Activated CD8-positive, alpha-beta memory T cell treated with anti-CD3 and anti-CD28 coated beads for 48 hours (primary cell): ENCODE data around the gene TEX35.

Experiments used
- DNase-seq, 3 experiments: peaks; one replicate each; pipeline ENCODE4 v3.0.0-alpha.2; 2020; ENCODE audit warnings: low read depth in 2 of 3, low spot score in 2 of 3

Gene TEX35

DNA sequence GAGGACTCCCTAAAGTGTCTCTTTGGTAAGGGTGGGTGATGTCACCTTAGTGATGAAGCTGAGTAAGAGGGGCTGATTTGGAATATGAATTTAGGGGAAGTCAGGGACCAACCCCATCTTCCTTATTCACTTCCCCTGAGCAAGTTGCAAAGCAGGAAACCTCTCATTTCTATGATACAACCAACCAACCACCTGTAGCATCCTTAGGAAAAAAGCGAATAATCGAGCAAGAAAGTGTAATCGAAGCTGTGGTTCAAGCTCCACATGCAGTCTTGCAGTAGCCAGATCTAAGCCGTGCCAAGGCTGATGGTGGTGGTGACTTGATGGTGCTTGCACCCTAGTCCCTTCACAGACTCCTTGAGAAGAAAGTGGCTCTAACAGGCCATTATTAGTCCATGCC is 3.2 kb downstream of the TEX35 start:
- DNase-seq: no peak

DNA sequence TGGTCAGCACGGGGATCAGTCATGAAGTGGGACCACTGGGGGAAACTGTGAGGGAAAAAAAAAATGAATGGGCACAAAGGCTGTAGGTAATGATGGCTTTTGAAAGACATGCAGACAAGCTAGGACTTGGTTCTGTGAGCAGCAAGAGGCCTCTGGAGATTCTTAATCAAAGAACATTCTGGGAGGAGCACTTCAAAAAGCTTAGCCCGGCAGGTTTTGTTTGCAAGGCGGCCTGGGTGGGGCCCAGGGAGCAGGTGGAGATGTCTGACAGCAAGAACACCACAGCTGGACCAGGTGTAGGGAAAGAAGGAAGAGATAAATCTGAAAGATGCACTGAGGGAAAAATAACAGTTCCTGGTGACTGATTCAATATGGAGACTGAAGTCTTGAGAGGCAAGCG is 6.0 kb downstream of the TEX35 start:
- no peak for DNase-seq

DNA sequence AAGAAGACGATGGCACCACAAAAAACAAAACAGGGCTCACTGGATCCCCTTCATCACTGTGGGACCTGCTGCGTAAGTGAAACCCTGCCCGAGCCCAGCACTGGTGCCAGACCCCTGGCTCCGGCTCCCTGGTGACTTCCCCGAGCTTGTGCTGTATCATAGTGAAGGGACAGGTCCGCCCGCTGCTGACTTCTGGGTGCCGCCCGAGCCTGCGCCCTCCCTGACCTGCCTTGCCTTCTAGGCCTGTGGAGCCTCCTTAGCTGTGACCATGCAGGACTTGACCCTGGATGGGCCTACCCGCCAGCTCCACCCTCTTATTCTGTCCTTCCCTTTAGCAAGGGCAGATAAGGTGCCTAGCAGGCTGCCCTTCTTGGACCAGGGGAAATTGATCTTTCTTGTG is 7.9 kb downstream of the TEX35 start:
- no peak for DNase-seq

DNA sequence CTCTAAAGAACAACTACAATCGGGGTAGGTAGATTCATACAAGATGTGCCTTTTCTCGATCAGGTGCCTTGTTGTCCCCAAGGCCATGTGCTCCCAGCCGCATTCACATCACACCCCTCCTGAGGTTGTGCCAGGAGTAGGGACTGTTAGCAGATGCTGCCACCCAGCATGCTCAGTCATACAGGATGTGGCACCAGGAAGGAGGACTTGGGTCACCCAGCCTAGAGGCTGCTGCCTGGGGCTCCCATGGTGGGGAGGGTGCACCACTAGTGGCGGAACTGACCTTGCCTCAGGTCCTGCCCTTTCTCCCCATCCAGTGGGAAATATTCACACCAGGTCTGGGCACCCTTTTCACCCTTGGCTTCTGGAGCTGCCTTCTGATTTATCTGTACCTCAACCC is 8.3 kb downstream of the TEX35 start:
- DNase-seq: no peak

DNA sequence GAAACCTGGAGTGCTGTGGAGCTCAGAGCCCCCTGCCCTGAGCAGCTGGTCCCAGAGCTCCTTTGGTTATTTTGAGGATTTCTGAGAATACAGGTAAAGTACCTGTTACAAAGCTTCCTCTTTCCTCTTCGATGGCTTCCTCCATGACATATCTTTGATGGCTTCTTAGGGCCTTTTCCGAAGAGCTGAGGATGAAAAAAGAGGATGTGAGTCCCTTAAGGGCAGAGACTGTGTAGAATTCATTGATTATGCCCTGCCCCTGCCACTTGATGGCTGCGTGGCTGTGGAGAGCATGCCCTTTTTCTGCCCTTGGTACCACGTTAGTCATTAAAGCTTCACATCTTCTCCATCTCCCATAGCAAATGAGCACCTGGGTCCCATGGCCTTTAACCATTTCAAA is 14.2 kb downstream of the TEX35 start:
- DNase-seq: no peak

DNA sequence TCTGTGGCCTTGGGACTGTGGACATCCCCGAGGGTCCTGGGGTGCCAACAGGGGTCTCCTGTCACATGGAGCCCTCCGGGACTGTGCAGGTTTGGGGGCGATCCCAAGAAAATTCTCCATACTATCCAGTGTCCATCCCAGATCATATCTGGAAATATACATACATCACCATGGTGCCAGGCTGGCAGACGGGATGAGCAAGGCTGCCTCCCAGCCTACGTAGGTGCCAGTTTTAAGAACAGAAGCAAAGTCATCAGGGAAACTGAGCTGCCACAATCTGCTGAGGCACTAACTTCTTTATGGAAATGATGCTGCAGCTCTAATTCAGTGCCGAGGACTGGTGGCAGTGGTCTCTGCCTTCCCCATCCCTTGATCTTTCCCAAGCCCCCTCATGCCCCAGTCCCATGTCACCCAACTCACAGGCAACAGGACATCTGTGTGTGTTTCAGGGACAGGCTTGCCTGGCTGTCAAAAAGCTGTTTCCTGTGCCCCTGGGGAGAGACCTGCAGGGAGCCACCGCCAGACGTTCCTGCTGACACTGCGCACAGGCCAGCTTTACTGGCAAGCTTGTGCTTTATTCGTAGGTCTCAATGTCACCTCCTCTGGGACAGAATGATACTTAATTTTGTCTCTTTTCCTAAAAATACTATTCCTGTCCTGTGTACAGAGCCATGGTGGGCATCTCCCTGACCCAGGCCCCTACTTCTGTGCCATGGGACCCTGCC is 15.5 kb downstream of the TEX35 start:
- DNase-seq: no peak

DNA sequence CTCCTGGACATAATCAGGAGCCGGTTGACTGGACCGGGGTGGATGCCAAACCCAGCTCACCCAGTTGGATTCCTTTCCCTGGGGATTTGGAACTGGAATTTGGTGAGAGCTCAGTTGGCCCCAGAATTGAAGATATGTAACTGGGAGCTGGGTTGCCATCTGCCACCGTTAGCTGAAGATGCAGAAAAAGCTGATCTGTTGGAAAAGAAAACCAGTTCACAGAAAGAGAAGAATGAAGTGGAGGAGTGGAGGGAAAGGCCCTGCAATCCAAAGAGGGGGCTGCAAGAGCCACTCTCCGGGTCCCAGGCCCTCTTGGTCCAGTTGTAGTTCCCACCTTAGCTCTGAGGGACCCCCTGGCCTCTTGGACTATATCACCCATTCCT is 16.0 kb downstream of the TEX35 start:
- no peak for DNase-seq

DNA sequence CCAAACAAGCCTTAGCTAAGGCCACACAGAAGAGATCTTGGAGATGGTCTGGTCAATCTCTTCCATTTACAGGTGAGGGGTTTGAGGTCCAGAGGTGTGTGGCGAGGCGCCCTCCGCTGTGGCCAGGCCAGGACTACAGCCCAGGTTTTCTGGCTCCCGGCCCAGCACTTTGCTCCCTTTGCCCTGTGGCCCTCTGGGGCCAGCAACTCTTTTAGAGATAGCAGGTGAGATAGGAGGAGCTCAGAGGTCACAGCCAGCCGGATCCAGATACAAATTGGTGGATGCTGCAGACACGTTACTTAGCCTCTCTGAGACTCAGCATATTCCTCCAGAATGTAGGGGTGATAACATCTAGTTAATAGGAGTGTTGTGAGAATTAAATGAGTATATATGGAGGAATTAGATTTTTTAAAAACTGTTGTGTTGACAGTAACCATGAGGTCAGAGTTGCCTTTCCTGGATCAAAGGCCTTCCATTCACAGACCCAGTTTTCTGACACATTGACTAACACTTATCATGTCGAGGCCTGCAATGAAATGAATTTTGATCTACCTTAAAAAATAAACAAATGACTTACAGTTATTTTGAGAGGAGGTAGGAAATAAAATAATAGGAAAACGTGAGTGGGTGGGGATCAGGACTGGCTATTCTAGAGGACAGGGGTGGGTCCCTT is 16.6 kb downstream of the TEX35 start:
- no peak for DNase-seq

DNA sequence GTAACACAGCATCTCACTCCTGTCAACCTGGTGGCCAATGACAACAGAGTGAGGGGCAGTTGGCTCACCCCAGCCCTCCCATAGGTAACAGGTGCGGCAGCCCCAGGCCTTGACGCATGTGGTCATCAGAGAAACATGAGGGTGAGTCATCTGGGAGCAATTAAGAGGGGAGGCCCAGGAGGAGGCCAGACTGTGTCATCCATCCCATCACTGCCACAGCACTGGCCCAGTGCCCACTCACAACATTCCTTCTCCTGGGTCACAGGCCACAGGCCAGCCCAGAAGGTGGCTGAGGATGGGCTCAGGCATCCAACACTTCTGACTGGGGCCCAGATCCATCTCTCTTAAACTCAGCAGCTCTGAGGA is 17.1 kb downstream of the TEX35 start:
- DNase-seq: no peak

DNA sequence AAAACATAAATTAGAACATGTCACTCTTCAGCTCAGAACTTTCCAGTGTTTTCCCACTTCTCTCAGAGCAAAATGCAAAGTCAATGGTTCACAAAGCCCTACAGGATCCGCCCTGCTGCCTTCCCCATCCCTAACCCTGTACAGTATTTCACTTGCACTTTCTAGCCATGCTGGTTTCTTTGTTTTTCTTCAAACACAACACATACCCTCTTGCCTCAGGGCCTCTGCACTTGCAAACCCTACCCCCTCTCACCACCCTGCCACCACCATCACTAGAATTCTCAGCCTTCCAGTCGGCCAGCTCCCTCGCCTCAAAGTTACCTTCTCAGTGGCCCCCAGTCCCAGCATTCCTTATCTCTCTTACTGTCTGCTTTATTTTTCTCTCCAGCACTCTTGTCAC is 17.6 kb downstream of the TEX35 start:
- no peak for DNase-seq

DNA sequence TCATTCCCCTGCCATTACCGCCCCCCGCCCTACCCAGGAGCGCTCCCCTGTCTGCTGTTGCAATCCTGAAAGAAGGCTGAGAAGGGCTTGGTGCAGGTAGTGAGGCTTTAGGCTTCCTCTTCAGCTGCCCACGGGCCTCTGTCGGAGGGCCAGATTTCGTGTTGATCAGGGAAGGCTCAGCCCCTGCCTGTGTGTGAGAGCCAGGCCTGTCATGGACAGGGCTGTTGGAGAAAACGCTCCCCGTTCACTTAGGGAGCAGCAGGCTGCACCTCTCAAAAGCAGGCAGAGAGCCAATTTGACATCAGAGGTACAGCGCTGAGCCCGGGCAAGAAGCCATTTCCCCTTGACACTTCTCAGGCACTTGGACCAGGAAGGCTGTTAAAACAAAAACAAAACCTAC is 19.0 kb downstream of the TEX35 start:
- DNase-seq: no peak

DNA sequence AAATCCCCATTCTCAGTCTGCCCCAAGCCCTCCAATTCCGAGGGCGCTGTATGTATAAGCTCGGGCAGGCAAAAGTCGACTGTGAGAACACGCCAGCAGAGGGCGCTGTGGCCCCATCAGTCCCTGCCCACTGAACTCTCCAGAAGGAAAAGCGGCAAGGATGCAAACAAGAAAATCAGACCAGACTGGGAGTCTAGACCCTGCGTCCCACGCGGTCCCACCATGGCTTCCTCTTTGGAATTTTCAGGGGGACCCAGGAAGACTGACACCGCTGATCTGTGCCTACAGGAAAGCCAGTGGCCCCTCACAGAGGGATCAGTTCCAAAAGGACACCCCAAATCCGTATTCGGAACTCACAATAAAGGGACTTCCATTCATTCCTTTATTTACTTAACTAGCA is 19.5 kb downstream of the TEX35 start:
- peak; percentile 28 to 66 (median 41) for DNase-seq

DNA sequence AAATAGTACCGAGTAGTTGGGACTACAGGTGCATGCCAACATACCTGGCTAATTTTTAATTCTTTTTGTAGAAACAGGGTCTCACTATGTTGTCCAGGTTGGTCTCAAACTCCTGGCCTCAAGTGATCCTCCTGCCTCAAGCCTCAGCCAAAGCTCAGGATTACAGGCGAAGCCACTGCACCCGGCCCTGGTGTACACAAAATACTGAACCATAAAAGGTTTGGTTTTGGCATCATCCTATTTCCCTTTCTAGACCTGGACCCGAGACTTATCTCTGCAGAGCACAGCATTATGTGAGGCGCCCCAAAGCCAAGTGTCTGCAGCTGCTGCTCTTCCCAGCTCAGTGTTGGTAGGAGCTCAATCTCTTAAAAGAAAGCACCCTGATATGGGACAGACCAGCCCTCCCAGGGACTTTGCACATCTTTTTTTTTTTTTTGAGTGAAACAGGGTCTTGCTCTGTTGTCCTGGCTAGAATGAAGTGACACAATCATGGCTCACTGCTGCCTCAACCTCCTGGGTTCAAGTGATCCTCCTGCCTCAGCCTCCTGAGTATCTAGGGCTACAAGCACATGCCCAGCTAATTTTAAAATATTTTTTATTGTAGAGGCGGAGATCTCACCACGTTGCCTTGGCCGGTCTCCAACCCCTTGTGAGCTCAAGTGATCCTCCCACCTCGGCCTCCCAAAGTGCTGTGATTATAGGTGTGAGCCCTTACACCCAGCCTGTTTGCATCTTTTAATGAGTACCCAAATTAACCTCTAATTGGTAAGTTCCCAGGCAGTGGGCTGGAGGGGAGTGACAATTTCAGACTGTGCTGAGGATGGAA is 20.4 kb downstream of the TEX35 start:
- no peak for DNase-seq

DNA sequence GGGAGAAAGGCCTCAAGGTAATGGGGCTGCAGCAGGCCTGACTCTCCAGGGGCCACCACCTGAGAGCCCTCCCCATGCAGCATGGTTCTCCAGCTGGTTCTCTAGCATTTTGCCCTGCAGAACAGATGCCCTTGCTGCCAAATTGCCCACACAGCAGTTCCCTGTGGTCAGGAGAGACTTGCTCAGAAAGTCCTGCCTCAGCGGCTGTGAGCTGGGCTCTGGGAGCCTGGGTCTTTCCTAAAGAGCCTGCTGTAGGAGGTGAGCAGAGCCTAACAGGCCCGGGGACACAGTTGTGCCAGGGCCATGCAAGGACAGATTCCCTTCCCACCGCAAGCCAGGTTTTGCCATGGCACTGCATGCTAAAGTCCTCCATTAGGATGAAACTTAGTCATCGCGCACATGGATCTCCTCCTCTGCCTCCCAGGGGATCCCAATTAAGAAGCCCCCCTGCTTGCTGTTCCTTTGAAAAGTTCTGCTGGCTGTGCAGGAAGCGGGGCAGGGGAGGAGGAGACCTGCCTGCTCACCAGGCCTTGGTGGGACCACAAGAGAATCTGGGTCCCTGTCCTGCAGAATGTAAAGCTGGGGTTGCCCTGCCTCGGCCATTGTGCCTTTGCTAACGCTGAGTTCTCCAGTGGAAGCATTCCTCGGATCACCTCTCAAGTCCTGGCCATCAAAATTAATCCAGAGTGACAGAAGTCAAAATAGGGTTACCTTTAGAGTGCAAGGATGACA is 21.4 kb downstream of the TEX35 start:
- DNase-seq: no peak

DNA sequence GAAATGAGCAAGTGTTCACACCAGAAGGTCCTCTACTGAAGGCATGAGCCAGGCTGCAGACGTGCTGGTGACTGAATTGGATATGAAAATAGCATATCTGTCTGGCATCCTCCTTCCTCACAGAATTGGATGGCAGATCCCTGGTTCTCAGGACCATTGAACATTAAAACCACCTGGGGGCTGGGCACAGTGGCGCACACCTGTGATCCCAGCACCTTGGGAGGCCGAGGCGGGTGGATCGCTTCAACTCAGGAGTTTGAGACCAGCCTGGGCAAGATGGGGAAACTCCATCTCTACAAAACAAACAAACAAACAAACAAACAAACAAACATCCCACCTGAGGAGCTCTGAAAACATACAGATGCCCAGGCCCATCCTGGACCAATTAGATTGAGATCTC is 23.4 kb downstream of the TEX35 start:
- no peak for DNase-seq

DNA sequence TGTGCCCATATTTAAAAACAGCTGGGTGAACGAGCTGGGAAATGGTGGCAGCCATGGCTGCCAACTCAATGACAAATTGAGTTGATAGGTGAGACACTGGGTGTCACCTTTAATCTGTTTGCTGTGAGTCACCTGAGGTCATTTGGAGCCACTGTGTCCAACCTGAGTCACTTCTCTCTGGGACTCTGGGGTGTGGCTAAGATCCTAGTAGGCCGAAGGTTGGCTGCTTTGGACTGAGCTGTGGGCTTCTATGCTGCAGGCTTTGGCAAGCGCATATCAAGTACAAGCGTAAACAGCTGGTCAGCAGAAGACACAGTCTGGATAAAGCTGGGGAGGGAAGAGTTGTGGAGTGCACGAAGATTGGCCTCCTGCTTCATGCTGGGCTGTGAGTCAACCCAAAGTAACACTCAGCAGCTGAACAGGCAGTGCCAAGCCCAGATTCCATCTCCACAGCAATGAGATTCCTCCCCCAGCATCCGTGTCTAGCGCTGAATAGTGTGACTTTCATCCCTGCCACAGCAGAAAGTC is 24.0 kb downstream of the TEX35 start:
- DNase-seq: no peak

DNA sequence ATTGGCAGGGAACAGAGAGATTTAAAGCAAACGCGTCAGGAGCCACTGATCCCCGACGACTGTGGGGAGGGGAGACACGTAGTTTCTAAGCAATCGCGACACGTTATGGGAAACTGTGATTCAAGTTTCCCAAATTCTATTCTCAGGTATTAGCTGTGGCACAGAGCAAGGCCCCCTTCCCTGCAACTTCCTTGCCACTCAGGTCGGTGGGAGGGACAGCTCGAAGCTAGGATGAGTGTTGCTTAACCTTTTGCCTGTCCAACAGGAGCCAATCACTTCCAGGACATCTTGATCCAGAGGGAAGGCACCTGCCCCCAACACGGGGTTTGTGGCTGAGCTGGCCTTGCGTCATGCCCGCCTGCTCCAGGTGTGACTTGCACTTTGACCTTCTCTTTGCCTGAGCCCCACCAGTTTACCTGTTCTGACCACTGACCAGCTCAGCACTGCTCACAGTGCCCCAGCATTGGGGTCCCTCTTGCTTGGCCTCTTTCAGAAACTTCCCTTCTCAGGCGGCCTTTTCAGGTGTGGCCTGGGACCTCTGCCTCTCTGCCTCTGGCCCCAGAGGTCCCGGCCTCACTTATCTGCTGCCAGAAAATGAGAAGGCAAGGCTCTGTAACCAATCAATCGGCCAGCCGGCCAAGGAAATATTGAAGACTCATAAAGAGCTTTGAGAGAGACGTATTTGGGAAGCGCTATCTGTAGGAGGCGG is 24.6 kb downstream of the TEX35 start:
- DNase-seq: no peak

DNA sequence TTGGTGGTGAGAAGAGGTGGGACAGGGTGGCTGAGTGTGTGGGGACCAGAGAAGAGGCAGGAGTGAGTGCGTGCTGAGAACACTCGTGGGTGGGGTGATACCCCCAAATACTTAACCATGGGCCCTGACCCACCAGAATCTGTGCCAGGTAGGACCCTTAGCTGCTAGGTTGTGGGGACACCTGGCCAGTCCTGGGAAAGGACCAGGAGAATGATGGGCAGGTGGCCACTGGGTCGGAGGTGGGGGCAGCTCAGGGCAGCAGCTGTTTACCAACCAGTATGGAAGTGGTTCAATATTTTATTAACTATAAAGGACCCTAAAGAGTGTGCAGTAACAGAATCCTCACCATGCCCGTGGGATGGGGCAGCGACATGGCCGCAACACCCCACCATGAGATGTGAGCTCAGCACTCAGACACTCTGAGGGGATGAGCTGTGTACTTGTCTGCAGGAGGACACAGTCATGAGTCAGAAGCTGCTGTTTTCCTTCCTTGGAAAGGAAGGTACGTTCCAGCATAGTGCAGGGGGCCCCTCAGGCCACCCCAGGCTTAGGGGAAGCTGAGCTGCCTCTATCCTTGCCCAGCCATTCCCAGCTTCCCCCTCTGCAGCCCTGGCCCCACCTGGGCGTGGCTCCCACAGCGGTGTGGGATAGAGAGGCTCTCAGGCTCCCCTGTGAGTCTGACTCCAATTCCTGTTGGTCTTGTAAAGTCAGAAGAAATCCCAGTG is 25.4 kb downstream of the TEX35 start:
- no peak for DNase-seq

DNA sequence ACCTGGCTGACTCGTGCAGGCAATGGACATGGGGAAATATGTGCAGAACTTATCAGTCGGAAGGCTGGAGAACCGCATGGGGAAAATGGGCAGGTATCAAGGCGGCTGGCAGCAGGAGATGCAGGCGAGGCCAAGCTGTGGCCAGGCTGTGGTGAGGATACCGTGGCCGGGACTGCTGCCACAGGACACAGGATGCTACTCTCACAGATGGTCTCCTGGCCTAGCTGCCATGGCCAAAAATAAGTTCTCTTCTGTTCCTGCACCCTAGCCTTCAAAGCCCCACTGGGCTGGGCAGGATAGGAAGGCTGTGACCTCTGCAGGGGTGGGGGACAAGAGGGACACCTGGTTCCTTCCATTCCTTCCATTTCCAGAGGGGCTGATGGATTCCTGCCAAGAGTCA is 26.4 kb downstream of the TEX35 start:
- DNase-seq: no peak

DNA sequence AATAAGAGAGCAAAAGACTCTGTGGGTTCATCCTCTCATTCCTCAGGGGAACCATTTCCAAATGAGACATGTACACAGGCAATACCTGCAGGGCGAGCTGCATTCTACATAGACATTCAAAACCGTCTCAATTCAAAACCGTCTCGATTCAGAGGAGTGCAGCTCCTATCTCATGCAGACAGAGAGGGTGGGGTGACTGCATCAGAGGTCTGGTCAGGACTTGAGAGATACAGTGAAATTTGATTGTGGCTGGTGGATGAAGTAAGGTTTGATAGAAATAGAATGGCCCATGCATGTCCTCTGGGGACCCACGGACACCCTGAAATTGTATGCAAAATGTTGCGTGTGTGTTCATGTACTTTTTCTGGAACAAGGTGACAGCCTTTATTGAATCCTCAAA is 27.3 kb downstream of the TEX35 start:
- no peak for DNase-seq
